NB4 (cell line): ENCODE results near the gene PDK1.

ENCODE experiments used
- CTCF ChIP-seq: IDR thresholded peaks from one replicate; pipeline ENCODE4 v1.5.1; 2012; ENCODE audit warnings: low read depth, low read length
- MAX ChIP-seq: IDR thresholded peaks from 2 replicates; pipeline ENCODE4 v1.6.1; 2011; ENCODE audit warnings: low read depth, low read length
- MYC ChIP-seq: IDR thresholded peaks from 2 replicates; pipeline ENCODE4 v1.6.1; 2011; ENCODE audit warnings: low read depth, low read length
- POLR2A ChIP-seq: IDR thresholded peaks from 2 replicates; pipeline ENCODE4 v1.6.1; 2011; ENCODE audit warnings: mild to moderate bottlenecking; ENCODE audit not compliant: insufficient read length; ENCODE audit errors: extremely low read depth

- TF ChIP-seq POLR2A (no peak), CTCF (no peak), MAX (no peak), MYC (no peak)
These were observed 72.2 kb downstream of the PDK1 start for GRCh38 chr2:172628085-172628484.
